K562 (cell line): ENCODE measurements around the gene ORC3. TPM values are rescaled to one million over a fixed set of nuclear protein-coding genes. Genes with fewer than 3 reads are reported as not detected.
A peak's percentile ranks its signal among the peaks of the same experiment; 100 is the strongest.

Experiments used
- ARID1B ChIP-seq: fragments of 450-650 bp; IDR thresholded peaks from 2 replicates; pipeline ENCODE4 v1.6.1; 2016; ENCODE audit warnings: antibody characterized with exemption, mild to moderate bottlenecking, inconsistent platforms
- ATF1 ChIP-seq, 2 experiments: fragments of 450-650 bp in 1 of 2; IDR thresholded peaks; 2 replicates each; pipeline ENCODE4 v1.6.1; 2016; ENCODE audit warnings: missing compliant biosample characterization in 1 of 2, missing genetic modification characterization in 1 of 2
- ATF3 ChIP-seq, 2 experiments: fragments of 450-650 bp in 1 of 2; sonication (generic) in 1 of 2; formaldehyde crosslinking in 1 of 2; IDR thresholded peaks in 1 of 2; conservative IDR thresholded peaks in 1 of 2; 2 replicates each; pipeline versions ENCODE4 v1.6.1 to v1.8.1; 2016 to 2023; ENCODE audit warnings: mild to moderate bottlenecking in 2 of 2, moderate library complexity in 2 of 2, inconsistent platforms in 1 of 2, missing genetic modification reagents in 1 of 2
- ATF7 ChIP-seq: fragments of 450-650 bp; IDR thresholded peaks from 2 replicates; pipeline ENCODE4 v1.7.1; 2014; ENCODE audit warnings: mild to moderate bottlenecking, moderate library complexity
- CREM ChIP-seq: IDR thresholded peaks from 2 replicates; pipeline ENCODE4 v1.6.1; 2014; ENCODE audit warnings: antibody characterized with exemption, low read depth
- EGR1 ChIP-seq: fragments of 450-650 bp; conservative IDR thresholded peaks from 2 replicates; pipeline ENCODE4 v1.6.1; 2017; ENCODE audit warnings: mild to moderate bottlenecking
- FOXA1 ChIP-seq: fragments of 450-650 bp; IDR thresholded peaks from 2 replicates; pipeline ENCODE4 v1.6.1; 2016; ENCODE audit warnings: mild to moderate bottlenecking, borderline replicate concordance
- KLF6 ChIP-seq: fragments of 250-450 bp; sonication (Bioruptor Pico); IDR thresholded peaks from 2 replicates; pipeline ENCODE4 v1.4.0; 2020; ENCODE audit warnings: mild to moderate bottlenecking, moderate library complexity, borderline replicate concordance
- MNT ChIP-seq, 2 experiments: fragments of 450-650 bp; conservative IDR thresholded peaks; 2 replicates each; pipeline ENCODE4 v1.6.1; 2017; ENCODE audit warnings: mild to moderate bottlenecking in 2 of 2, moderate library complexity in 2 of 2
- MYC ChIP-seq, 2 experiments: fragments of 250-450 bp in 1 of 2; sonication (Bioruptor Pico) in 1 of 2; IDR thresholded peaks; 2 replicates each; pipeline versions ENCODE4 v1.5.1 to v1.6.1; 2012 to 2021; ENCODE audit warnings: low read depth in 2 of 2, borderline replicate concordance in 1 of 2, improper control_type of control experiment in 1 of 2, low read length in 1 of 2, mild to moderate bottlenecking in 1 of 2, moderate library complexity in 1 of 2
- NR2C2 ChIP-seq, 2 experiments: fragments of 200-800 bp in 1 of 2; sonication (Bioruptor generic) in 1 of 2; sonication (generic) in 1 of 2; formaldehyde crosslinking in 1 of 2; IDR thresholded peaks; 2 replicates each; pipeline versions ENCODE4 v1.6.1 to v1.8.0; 2016 to 2022; ENCODE audit warnings: mild to moderate bottlenecking in 1 of 2, missing compliant biosample characterization in 1 of 2, missing genetic modification characterization in 1 of 2, missing genetic modification reagents in 1 of 2
- PBX2 ChIP-seq, 2 experiments: IDR thresholded peaks in 1 of 2; conservative IDR thresholded peaks in 1 of 2; 2 replicates each; pipeline ENCODE4 v1.6.1; 2016; ENCODE audit warnings: low read depth in 2 of 2, mild to moderate bottlenecking in 1 of 2, missing compliant biosample characterization in 1 of 2, missing genetic modification characterization in 1 of 2, moderate library complexity in 1 of 2
- SMARCA4 ChIP-seq: fragments of 450-650 bp; IDR thresholded peaks from 2 replicates; pipeline ENCODE4 v1.6.1; 2016
- SMARCC2 ChIP-seq: fragments of 450-650 bp; IDR thresholded peaks from 2 replicates; pipeline ENCODE4 v1.6.1; 2017; ENCODE audit warnings: antibody characterized with exemption, moderate library complexity, mild to moderate bottlenecking, low read depth
- SMARCE1 ChIP-seq: fragments of 450-650 bp; IDR thresholded peaks from 2 replicates; pipeline ENCODE4 v1.7.1; 2016; ENCODE audit warnings: mild to moderate bottlenecking
- STAT5B ChIP-seq: fragments of 250-450 bp; sonication (Bioruptor Pico); IDR thresholded peaks from 2 replicates; pipeline ENCODE4 v1.8.0; 2021; ENCODE audit warnings: mild to moderate bottlenecking, inconsistent platforms
- VEZF1 ChIP-seq: fragments of 200-800 bp; sonication (Bioruptor generic); IDR thresholded peaks from 2 replicates; pipeline ENCODE4 v1.6.1; 2017; ENCODE audit warnings: missing genetic modification characterization, missing compliant biosample characterization
- polyA plus RNA-seq, 8 experiments: library from polyadenylated mRNA; depleted of rRNA in 4 of 8; stranded (reverse) in 5 of 8; unstranded in 3 of 8; fragments of >200 nt; fragmentation: Nextera tagmentation in 2 of 8; fragmentation: Illumina TruSeq in 1 of 8; extraction: Ambion mirVana in 2 of 8; extraction: Trizol in 1 of 8; gene quantifications; 2 replicates each; pipeline versions ENCODE4 v1.2.1 to v1.2.3, GENCODE V29; 2011 to 2014; ENCODE audit warnings: inconsistent platforms in 1 of 8, missing spikeins in 1 of 8
- total RNA-seq, 7 experiments: library from RNA; depleted of rRNA in 6 of 7; stranded (reverse); fragments of >200 nt in 6 of 7; fragmentation: Illumina TruSeq in 2 of 7; extraction: Trizol in 2 of 7; gene quantifications; 2 replicates each; pipeline versions ENCODE4 v1.2.1 to v1.2.3, GENCODE V29; 2011 to 2021; ENCODE audit warnings: low replicate concordance in 1 of 7

Gene ORC3
- total and polyA plus RNA-seq, 9 of the 15 experiments (the other 6 are each of a cell fraction or from before 2014, with no cell fraction given) = 28.8 to 159 (median 74.8) TPM

- peak in 1 of 2 experiments; percentile 36; a peak in 1 of 4 replicates for TF ChIP-seq MNT (conservative IDR thresholded peaks at IDR 0.05)
- no peak for TF ChIP-seq KLF6
- no peak for TF ChIP-seq ATF1 (CRISPR knock-in tag; IDR thresholded peaks at IDR 0.05)
- TF ChIP-seq ATF1 (tag; IDR thresholded peaks at IDR 0.05) = peak; percentile 48; the same call in 1 of the 2 replicates
- TF ChIP-seq STAT5B (CRISPR knock-in tag) = no peak
- TF ChIP-seq MYC (IDR thresholded peaks at IDR 0.05; ENCODE audit: low read depth, low read length) = no peak
- TF ChIP-seq MYC (CRISPR knock-in tag; IDR thresholded peaks at IDR 0.05; ENCODE audit: borderline replicate concordance, low read depth) = no peak
- no peak for TF ChIP-seq FOXA1
- peak; percentile 60 for TF ChIP-seq CREM
- peak; percentile 29; the same call in 1 of the 2 replicates for TF ChIP-seq ATF7
- TF ChIP-seq VEZF1 (CRISPR knock-in tag) = peak; percentile 41; the same call in 1 of the 2 replicates
- TF ChIP-seq SMARCE1 = peak; percentile 51; the same call in 1 of the 2 replicates
- 0 out of 2 replicates have a peak, but pooled peaks have one; percentile 19 for TF ChIP-seq EGR1
- TF ChIP-seq NR2C2 (CRISPR knock-in tag; IDR thresholded peaks at IDR 0.05) = no peak
- no peak for TF ChIP-seq NR2C2 (tag; IDR thresholded peaks at IDR 0.05)
- TF ChIP-seq SMARCA4 = peak; percentile 60; the same call in 1 of the 2 replicates
- peak; percentile 48; the same call in 1 of the 2 replicates for TF ChIP-seq SMARCC2
- peak; percentile 72 for TF ChIP-seq ATF3 (IDR thresholded peaks at IDR 0.05)
- no peak for TF ChIP-seq ATF3 (CRISPR knock-in tag; conservative IDR thresholded peaks at IDR 0.05)
- no peak for TF ChIP-seq PBX2 (CRISPR knock-in tag; IDR thresholded peaks at IDR 0.05; ENCODE audit: low read depth)
- peak; percentile 52 for TF ChIP-seq PBX2 (tag; conservative IDR thresholded peaks at IDR 0.05; ENCODE audit: low read depth)
- TF ChIP-seq ARID1B = peak; percentile 66
Measured at GRCh38 chr6:87705070-87705691, 115.2 kb downstream of the ORC3 start (continued).
